ENCODE data around the gene TMEM39A.

Gene TMEM39A

GRCh38 chr3:119395923-119396358 lies 67.5 kb downstream of the TMEM39A start:
- FAIRE-seq: no peak

DNA sequence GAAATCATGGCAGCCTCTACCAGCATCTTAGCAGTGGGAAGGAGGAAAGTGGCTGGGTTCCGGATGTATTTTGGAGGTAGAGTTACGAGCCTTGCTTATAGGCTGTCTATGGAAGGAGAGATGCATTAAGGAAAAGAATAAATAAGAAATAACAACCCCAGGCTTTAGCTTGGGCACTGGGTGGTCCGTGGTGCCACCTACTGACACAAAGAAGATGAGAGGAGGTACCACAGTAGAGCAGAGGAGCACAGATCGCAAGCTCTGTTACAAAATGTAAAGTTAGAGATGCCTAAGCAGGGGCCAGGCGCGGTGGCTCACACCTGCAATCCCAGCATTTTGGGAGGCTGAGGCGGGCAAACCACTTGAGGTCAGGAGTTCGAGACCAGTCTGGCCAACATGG lies 74.8 kb downstream of the TMEM39A start:
- FAIRE-seq: no peak

DNA sequence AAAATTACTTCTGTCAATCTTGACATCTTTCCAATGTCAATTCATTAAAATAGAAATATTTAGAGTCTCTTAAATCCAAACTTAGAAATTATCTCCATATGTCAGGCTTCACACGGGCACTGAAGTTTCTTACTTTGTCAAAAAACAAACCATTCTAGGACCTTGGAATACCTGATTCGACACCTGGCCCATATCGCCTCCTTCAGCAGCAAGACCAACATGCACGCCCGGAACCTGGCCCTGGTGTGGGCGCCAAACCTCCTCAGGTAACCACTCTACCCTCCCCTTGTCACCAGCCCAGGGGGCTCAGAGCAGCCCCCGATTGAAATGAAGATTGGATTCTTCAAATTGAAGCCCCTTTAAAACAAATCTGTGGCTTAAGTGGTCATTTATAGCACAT lies 81.3 kb downstream of the TMEM39A start:
- FAIRE-seq: no peak

- FAIRE-seq: no peak
Observed at GRCh38 chr3:119380697-119381096, 82.7 kb downstream of the TMEM39A start.

Measured in colon (tissue), 2 donors.